ENCODE data around the gene TMED4.

DNA sequence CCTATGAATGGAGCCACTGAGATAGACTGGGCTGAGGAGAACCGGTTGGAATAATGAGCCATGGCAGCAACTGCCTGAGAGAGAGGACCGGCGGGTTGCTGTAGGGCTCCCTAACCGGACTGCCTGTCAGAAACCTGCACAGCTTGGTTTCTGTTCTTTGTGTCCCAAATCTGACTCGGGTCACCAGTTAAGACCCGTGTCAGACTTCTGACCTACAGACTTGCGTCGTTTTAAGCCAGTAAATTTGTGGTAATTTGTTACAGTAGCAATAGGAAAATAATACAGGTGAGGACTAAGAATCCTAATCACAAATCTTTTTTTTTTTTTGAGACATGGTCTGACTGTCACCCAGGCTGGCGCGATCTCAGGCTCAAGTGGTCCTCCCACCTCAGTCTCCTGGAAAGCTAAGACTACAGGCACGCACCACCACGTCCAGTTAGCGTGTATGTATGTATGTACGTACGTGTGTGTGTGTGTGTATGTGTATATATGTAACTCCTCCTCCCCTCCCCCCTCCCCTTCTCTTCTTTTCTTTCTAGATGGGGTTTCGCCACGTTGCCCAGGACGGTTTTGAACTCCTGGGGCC lies 7.7 kb downstream of the TMED4 start:
- TF ChIP-seq, protein P1, sequence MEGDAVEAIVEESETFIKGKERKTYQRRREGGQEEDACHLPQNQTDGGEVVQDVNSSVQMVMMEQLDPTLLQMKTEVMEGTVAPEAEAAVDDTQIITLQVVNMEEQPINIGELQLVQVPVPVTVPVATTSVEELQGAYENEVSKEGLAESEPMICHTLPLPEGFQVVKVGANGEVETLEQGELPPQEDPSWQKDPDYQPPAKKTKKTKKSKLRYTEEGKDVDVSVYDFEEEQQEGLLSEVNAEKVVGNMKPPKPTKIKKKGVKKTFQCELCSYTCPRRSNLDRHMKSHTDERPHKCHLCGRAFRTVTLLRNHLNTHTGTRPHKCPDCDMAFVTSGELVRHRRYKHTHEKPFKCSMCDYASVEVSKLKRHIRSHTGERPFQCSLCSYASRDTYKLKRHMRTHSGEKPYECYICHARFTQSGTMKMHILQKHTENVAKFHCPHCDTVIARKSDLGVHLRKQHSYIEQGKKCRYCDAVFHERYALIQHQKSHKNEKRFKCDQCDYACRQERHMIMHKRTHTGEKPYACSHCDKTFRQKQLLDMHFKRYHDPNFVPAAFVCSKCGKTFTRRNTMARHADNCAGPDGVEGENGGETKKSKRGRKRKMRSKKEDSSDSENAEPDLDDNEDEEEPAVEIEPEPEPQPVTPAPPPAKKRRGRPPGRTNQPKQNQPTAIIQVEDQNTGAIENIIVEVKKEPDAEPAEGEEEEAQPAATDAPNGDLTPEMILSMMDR (IDR thresholded peaks at IDR 0.05) = no peak
- TF ChIP-seq POLR2A (IDR thresholded peaks at IDR 0.05) = no peak

Measured in lower leg skin (tissue), 3 donors.